Gastrocnemius medialis (tissue), 4 donors: ENCODE measurements around the gene SERPINE2. TPM values are rescaled to one million over a fixed set of nuclear protein-coding genes. Genes with fewer than 3 reads are reported as not detected.

Experiments used
- ATAC-seq, 2 donors: fragments of 150-250 bp; one replicate each; pipeline ENCODE4 v1.9.1; 2016
- DNase-seq, 2 donors: peaks; one replicate each; pipeline ENCODE4 v3.0.0-alpha.2; 2019
- H3K27ac ChIP-seq, 4 donors: fragments of 200-600 bp; sonication (generic); 1 replicate in 1 of 4; 2 replicates in 3 of 4; pipeline ENCODE4 v1.5.1; 2016 to 2018; ENCODE audit warnings: mild to moderate bottlenecking in 2 of 4, moderate library complexity in 1 of 4
- H3K27me3 ChIP-seq, 3 donors: fragments of 200-600 bp; sonication (generic) in 2 of 3; 1 replicate in 1 of 3; 2 replicates in 2 of 3; pipeline versions ENCODE4 v1.5.1 to v1.6.0; 2016 to 2019; ENCODE audit warnings: mild to moderate bottlenecking in 1 of 3, moderate library complexity in 1 of 3
- H3K36me3 ChIP-seq, 2 donors: fragments of 200-600 bp; sonication (generic) in 1 of 2; one replicate each; pipeline ENCODE4 v1.5.1; 2017 to 2018
- H3K4me1 ChIP-seq, 2 donors: fragments of 200-600 bp; sonication (generic) in 1 of 2; one replicate each; pipeline ENCODE4 v1.5.1; 2016 to 2017; ENCODE audit warnings: mild to moderate bottlenecking in 2 of 2
- H3K4me3 ChIP-seq, 4 donors: fragments of 200-600 bp; sonication (generic) in 3 of 4; 1 replicate in 1 of 4; 2 replicates in 3 of 4; pipeline ENCODE4 v1.5.1; 2016 to 2019; ENCODE audit warnings: mild to moderate bottlenecking in 2 of 4
- H3K9me3 ChIP-seq, 3 donors: fragments of 200-600 bp; sonication (generic) in 2 of 3; 1 replicate in 1 of 3; 2 replicates in 2 of 3; pipeline ENCODE4 v1.5.1; 2016 to 2019
- POLR2A ChIP-seq, 2 donors: fragments of 450-650 bp; IDR thresholded peaks; one replicate each; pipeline ENCODE4 v1.6.1; 2017; ENCODE audit warnings: antibody characterized with exemption in 2 of 2, mild to moderate bottlenecking in 2 of 2, moderate library complexity in 2 of 2
- in situ Hi-C, 4 donors: fragments of 200-750 bp; cut with MboI; loops; one replicate each; pipeline versions ENCODE4 v1.15.0 to v1.8.0; 2017; ENCODE audit warnings: low sequenced_read_pairs in 4 of 4
- intact Hi-C: fragments of 100-400 bp; cut with DNase I; formaldehyde crosslinking; loops from one replicate; pipeline ENCODE4 v1.15.1; 2023; ENCODE audit warnings: low total_unique reads
- total RNA-seq, 4 donors: library from RNA; depleted of rRNA; stranded (reverse); fragments of >200 nt; gene quantifications; one replicate each; pipeline versions ENCODE4 v1.1.0 to v1.2.3, GENCODE V29; 2016
- TF ChIP-seq, protein P1 (sequence below), 5 experiments: fragments of 450-650 bp in 3 of 5; fragments of 200-600 bp in 2 of 5; sonication (generic) in 2 of 5; IDR thresholded peaks in 4 of 5; conservative IDR thresholded peaks in 1 of 5; 1 replicate in 4 of 5; 2 replicates in 1 of 5; pipeline ENCODE4 v1.5.1; 2016 to 2019; ENCODE audit warnings: antibody characterized with exemption in 5 of 5, mild to moderate bottlenecking in 3 of 5, moderate library complexity in 3 of 5

Gene SERPINE2
- total RNA-seq, 4 donors from 2014 or later: 0.41 to 2.8 (median 1.4) TPM

DNA sequence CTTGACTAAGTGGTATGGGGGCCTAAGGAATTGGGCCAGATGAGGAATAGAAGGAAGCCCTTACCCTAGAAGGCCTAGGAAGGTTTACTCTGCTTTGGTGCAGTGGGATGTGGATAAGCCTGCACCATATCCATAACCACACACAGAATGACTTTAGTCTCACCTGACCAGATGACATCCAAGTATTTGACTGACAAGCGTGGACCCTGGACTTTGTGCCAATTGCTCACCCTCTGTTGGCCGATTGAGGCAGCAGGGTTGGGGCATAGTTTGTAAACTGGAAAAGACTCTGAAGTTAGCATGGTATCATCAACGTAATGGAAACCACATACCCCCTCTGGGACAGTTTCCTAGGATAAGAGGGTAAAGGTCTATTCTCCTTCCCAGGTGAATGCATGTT, 36.5 kb upstream of the SERPINE2 start:
- in situ Hi-C loops: no loop called here
- no peaks in the 10 kb centered on the region for H3K9me3 ChIP-seq
- DNase-seq: no peak
- no peak overlapping the region for H3K27ac ChIP-seq
- H3K4me3 ChIP-seq: no peak overlapping the region
- H3K27me3 ChIP-seq: no peaks in the 10 kb centered on the region
- TF ChIP-seq POLR2A (IDR thresholded peaks at IDR 0.05): no peak
- TF ChIP-seq, protein P1, sequence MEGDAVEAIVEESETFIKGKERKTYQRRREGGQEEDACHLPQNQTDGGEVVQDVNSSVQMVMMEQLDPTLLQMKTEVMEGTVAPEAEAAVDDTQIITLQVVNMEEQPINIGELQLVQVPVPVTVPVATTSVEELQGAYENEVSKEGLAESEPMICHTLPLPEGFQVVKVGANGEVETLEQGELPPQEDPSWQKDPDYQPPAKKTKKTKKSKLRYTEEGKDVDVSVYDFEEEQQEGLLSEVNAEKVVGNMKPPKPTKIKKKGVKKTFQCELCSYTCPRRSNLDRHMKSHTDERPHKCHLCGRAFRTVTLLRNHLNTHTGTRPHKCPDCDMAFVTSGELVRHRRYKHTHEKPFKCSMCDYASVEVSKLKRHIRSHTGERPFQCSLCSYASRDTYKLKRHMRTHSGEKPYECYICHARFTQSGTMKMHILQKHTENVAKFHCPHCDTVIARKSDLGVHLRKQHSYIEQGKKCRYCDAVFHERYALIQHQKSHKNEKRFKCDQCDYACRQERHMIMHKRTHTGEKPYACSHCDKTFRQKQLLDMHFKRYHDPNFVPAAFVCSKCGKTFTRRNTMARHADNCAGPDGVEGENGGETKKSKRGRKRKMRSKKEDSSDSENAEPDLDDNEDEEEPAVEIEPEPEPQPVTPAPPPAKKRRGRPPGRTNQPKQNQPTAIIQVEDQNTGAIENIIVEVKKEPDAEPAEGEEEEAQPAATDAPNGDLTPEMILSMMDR (IDR thresholded peaks at IDR 0.05 in 4 of 5, conservative IDR thresholded peaks at IDR 0.05 in 1 of 5): no peak
- no peaks in the 10 kb centered on the region for H3K36me3 ChIP-seq
- intact Hi-C loops: no loop called here
- no peaks in the 10 kb centered on the region for H3K4me1 ChIP-seq
- no peak for ATAC-seq

DNA sequence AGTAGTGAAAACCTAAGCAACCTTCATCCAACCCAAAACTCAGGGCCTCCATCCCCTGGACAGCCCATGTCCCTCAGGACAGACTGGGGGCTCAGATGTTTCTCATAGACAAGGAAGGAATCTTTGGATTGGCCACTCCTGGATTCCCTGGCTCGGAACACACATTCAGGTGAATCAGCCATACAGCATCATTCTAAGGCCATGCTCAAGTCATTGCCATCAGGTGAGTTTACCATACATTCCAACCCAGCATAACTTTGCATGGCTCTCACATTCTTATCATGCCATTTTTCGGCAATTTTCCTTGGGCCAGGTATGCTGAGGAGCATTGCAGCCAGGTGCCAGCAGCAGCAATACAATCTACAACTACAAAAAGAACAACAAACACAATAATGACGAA, 34.6 kb upstream of the SERPINE2 start:
- Histone ChIP-seq H3K27me3 (no peaks in the 10 kb centered on the region), H3K27ac (no peak overlapping the region), H3K36me3 (no peaks in the 10 kb centered on the region), H3K4me3 (no peak overlapping the region), H3K4me1 (no peaks in the 10 kb centered on the region), H3K9me3 (no peaks in the 10 kb centered on the region)
- in situ Hi-C loops: no loop called here
- no peak for TF ChIP-seq POLR2A (IDR thresholded peaks at IDR 0.05)
- TF ChIP-seq, protein P1 (IDR thresholded peaks at IDR 0.05 in 4 of 5, conservative IDR thresholded peaks at IDR 0.05 in 1 of 5): no peak
- ATAC-seq (no peak), DNase-seq (no peak)
- intact Hi-C loops: no loop called here

- TF ChIP-seq, protein P1 (IDR thresholded peaks at IDR 0.05 in 4 of 5, conservative IDR thresholded peaks at IDR 0.05 in 1 of 5): no peak
- TF ChIP-seq POLR2A (IDR thresholded peaks at IDR 0.05): no peak
- Histone ChIP-seq H3K9me3 (no peaks in the 10 kb centered on the region), H3K36me3 (no peaks in the 10 kb centered on the region), H3K27me3 (no peaks in the 10 kb centered on the region), H3K4me1 (no peaks in the 10 kb centered on the region), H3K27ac (peak overlapping the region in 1 of 4 donors; percentile 12), H3K4me3 (no peak overlapping the region)
- ATAC-seq: peak; percentile 39 to 50
- in situ Hi-C loops (no loop called here), intact Hi-C loops (no loop called here)
- DNase-seq: peak in 1 of 2 donors; percentile 27
These were observed 33.6 kb upstream of the SERPINE2 start for GRCh38 chr2:224072541-224073188.

DNA sequence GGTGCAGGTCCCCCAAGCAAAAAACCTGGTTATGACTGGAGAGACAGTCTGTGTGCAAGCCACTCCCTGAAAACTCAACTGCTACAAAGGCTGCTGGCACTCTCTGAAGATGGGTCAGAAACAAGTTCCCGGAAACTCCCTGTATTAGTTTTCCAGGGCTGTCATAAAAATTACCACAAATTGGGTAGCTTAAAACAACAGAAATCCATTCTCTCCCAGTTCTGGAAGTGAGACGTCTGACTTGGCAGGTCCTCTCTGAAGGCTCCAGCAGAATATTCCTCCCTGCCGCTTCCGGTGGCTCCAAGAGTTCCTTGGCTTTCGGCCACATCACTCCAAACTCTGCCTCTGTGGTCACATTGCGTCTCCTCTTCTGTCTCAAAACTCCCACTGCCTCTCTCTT, 30.1 kb upstream of the SERPINE2 start:
- DNase-seq (peak in 1 of 2 donors; percentile 20), ATAC-seq (no peak)
- TF ChIP-seq POLR2A (IDR thresholded peaks at IDR 0.05): no peak
- TF ChIP-seq, protein P1 (IDR thresholded peaks at IDR 0.05 in 4 of 5, conservative IDR thresholded peaks at IDR 0.05 in 1 of 5): no peak
- no peak overlapping the region for H3K4me3 ChIP-seq
- in situ Hi-C loops (no loop called here), intact Hi-C loops (no loop called here)
- H3K27me3 ChIP-seq: no peaks in the 10 kb centered on the region
- H3K27ac ChIP-seq: no peak overlapping the region
- no peaks in the 10 kb centered on the region for H3K9me3 ChIP-seq
- H3K36me3 ChIP-seq: no peaks in the 10 kb centered on the region
- no peaks in the 10 kb centered on the region for H3K4me1 ChIP-seq

GRCh38 chr2:224063298-224063648, 24.2 kb upstream of the SERPINE2 start:
- no peaks in the 10 kb centered on the region for H3K4me1 ChIP-seq
- no peak for ATAC-seq
- no peaks in the 10 kb centered on the region for H3K9me3 ChIP-seq
- TF ChIP-seq, protein P1 (IDR thresholded peaks at IDR 0.05 in 4 of 5, conservative IDR thresholded peaks at IDR 0.05 in 1 of 5): no peak
- no peak for TF ChIP-seq POLR2A (IDR thresholded peaks at IDR 0.05)
- no peaks in the 10 kb centered on the region for H3K36me3 ChIP-seq
- in situ Hi-C loops: no loop called here
- intact Hi-C loops: no loop called here
- no peak overlapping the region for H3K4me3 ChIP-seq
- no peak overlapping the region for H3K27ac ChIP-seq
- no peaks in the 10 kb centered on the region for H3K27me3 ChIP-seq
- no peak for DNase-seq
